ENCODE data around the gene NFATC1. TPM values are rescaled to one million over a fixed set of nuclear protein-coding genes. Genes with fewer than 3 reads are reported as not detected.

Gene NFATC1
- total and polyA plus RNA-seq, 2 experiments from 2014 or later, result 4.2 to 11.3 TPM

- no peaks in the 10 kb centered on the region for H3K36me3 ChIP-seq (replicated peaks; ENCODE audit: insufficient read depth, low read depth)
- peaks cover 8% of the 10 kb centered on the region for H3K4me1 ChIP-seq (ENCODE audit: insufficient read depth)
- no peak for DNase-seq (ENCODE audit: low spot score)
- no peak overlapping the region for H2AFZ ChIP-seq
- H3K4me3 ChIP-seq, result no peak overlapping the region
- H3K9me2 ChIP-seq (replicated peaks; ENCODE audit: insufficient read depth), result no peaks in the 10 kb centered on the region
- H3K27ac ChIP-seq, result no peak overlapping the region
- TF ChIP-seq EZH2 (IDR thresholded peaks at IDR 0.05; ENCODE audit: borderline replicate concordance), result no peak
- TF ChIP-seq CTCF (IDR thresholded peaks at IDR 0.05; ENCODE audit: poor library complexity), result no peak
- no peak for TF ChIP-seq EZH2phosphoT487 (IDR thresholded peaks at IDR 0.05; ENCODE audit: low read depth, severe bottlenecking, unreplicated experiment)
- H3K79me2 ChIP-seq, result no peaks in the 10 kb centered on the region
- no peaks in the 10 kb centered on the region for H4K20me1 ChIP-seq (ENCODE audit: insufficient read depth, poor library complexity, severe bottlenecking)
- H3K4me2 ChIP-seq, result no peak overlapping the region
- WGBS (ENCODE audit: low lambda C conversion rate, missing lambda C conversion rate), result 82% methylated on average over 8 of the region's 8 CpGs
- H3K27me3 ChIP-seq, result no peaks in the 10 kb centered on the region
- no peaks in the 10 kb centered on the region for H3K9me3 ChIP-seq (ENCODE audit: low read depth)
These were observed 119.6 kb downstream of the NFATC1 start for GRCh38 chr18:79515331-79515730.

- no peak for DNase-seq (ENCODE audit: low spot score)
- Histone ChIP-seq H4K20me1 (ENCODE audit: insufficient read depth, poor library complexity, severe bottlenecking) (no peaks in the 10 kb centered on the region), H3K79me2 (no peaks in the 10 kb centered on the region), H3K4me1 (ENCODE audit: insufficient read depth) (peaks cover 8% of the 10 kb centered on the region), H3K27me3 (no peaks in the 10 kb centered on the region), H3K4me3 (no peak overlapping the region), H3K9me2 (replicated peaks; ENCODE audit: insufficient read depth) (no peaks in the 10 kb centered on the region), H3K4me2 (no peak overlapping the region), H3K27ac (no peak overlapping the region), H3K9me3 (ENCODE audit: low read depth) (no peaks in the 10 kb centered on the region), H2AFZ (no peak overlapping the region), H3K36me3 (replicated peaks; ENCODE audit: insufficient read depth, low read depth) (no peaks in the 10 kb centered on the region)
- no peak for TF ChIP-seq EZH2 (IDR thresholded peaks at IDR 0.05; ENCODE audit: borderline replicate concordance)
- WGBS (ENCODE audit: low lambda C conversion rate, missing lambda C conversion rate), result 56% methylated on average over 22 of the region's 22 CpGs
These were observed 120.2 kb downstream of the NFATC1 start for GRCh38 chr18:79515944-79516351.

GRCh38 chr18:79516441-79516931 is 120.8 kb downstream of the NFATC1 start:
- 87% methylated on average over 20 of the region's 20 CpGs for WGBS (ENCODE audit: low lambda C conversion rate, missing lambda C conversion rate)
- H3K9me2 ChIP-seq (replicated peaks; ENCODE audit: insufficient read depth), result no peaks in the 10 kb centered on the region
- no peak overlapping the region for H3K27ac ChIP-seq
- H2AFZ ChIP-seq, result no peak overlapping the region
- H3K4me1 ChIP-seq (ENCODE audit: insufficient read depth), result peaks cover 8% of the 10 kb centered on the region
- no peak overlapping the region for H3K4me2 ChIP-seq
- H3K79me2 ChIP-seq, result no peaks in the 10 kb centered on the region
- H3K4me3 ChIP-seq, result no peak overlapping the region
- TF ChIP-seq EZH2 (IDR thresholded peaks at IDR 0.05; ENCODE audit: borderline replicate concordance) (no peak), EZH2phosphoT487 (IDR thresholded peaks at IDR 0.05; ENCODE audit: low read depth, severe bottlenecking, unreplicated experiment) (no peak), CTCF (IDR thresholded peaks at IDR 0.05; ENCODE audit: poor library complexity) (no peak)
- H4K20me1 ChIP-seq (ENCODE audit: insufficient read depth, poor library complexity, severe bottlenecking), result no peaks in the 10 kb centered on the region
- DNase-seq (ENCODE audit: low spot score), result no peak
- no peaks in the 10 kb centered on the region for H3K36me3 ChIP-seq (replicated peaks; ENCODE audit: insufficient read depth, low read depth)
- no peaks in the 10 kb centered on the region for H3K27me3 ChIP-seq
- H3K9me3 ChIP-seq (ENCODE audit: low read depth), result no peaks in the 10 kb centered on the region

GRCh38 chr18:79517341-79517740 is 121.6 kb downstream of the NFATC1 start:
- Histone ChIP-seq H3K36me3 (replicated peaks; ENCODE audit: insufficient read depth, low read depth) (no peaks in the 10 kb centered on the region), H3K27me3 (no peaks in the 10 kb centered on the region), H3K9me3 (ENCODE audit: low read depth) (no peaks in the 10 kb centered on the region), H4K20me1 (ENCODE audit: insufficient read depth, poor library complexity, severe bottlenecking) (no peaks in the 10 kb centered on the region), H3K4me1 (ENCODE audit: insufficient read depth) (peaks cover 8% of the 10 kb centered on the region), H3K9me2 (replicated peaks; ENCODE audit: insufficient read depth) (no peaks in the 10 kb centered on the region), H2AFZ (no peak overlapping the region), H3K4me2 (no peak overlapping the region), H3K27ac (no peak overlapping the region), H3K4me3 (no peak overlapping the region), H3K79me2 (no peaks in the 10 kb centered on the region)
- TF ChIP-seq CTCF (IDR thresholded peaks at IDR 0.05; ENCODE audit: poor library complexity), result no peak
- no peak for TF ChIP-seq EZH2phosphoT487 (IDR thresholded peaks at IDR 0.05; ENCODE audit: low read depth, severe bottlenecking, unreplicated experiment)
- no peak for TF ChIP-seq EZH2 (IDR thresholded peaks at IDR 0.05; ENCODE audit: borderline replicate concordance)
- DNase-seq (ENCODE audit: low spot score), result no peak
- 76% methylated on average over 13 of the region's 13 CpGs for WGBS (ENCODE audit: low lambda C conversion rate, missing lambda C conversion rate)
